H9 (cell line): ENCODE results near the gene CD2. TPM values are rescaled to one million over a fixed set of nuclear protein-coding genes. Genes with fewer than 3 reads are reported as not detected.

Experiments used
- DNase-seq: peaks from one replicate; pipeline ENCODE4 v3.0.0-alpha.2; 2017
- H2AFZ ChIP-seq: one replicate; pipeline ENCODE4 v1.6.1; 2013; ENCODE audit warnings: mild to moderate bottlenecking, low read length, control low read depth, moderate library complexity
- H2AK5ac ChIP-seq: 2 replicates; pipeline ENCODE4 v1.6.1; 2013; ENCODE audit warnings: low read length, control low read depth, mixed read lengths; ENCODE audit not compliant: insufficient read length
- H2BK120ac ChIP-seq: one replicate; pipeline ENCODE4 v1.6.1; 2013; ENCODE audit warnings: low read depth, mild to moderate bottlenecking, low read length, control low read depth, inconsistent platforms; ENCODE audit not compliant: poor library complexity, severe bottlenecking
- H2BK12ac ChIP-seq: 2 replicates; pipeline ENCODE4 v1.6.1; 2013; ENCODE audit warnings: low read length, control low read depth, mixed read lengths, low read depth; ENCODE audit not compliant: insufficient read length
- H2BK15ac ChIP-seq: 2 replicates; pipeline ENCODE4 v1.6.1; 2013; ENCODE audit warnings: low read depth, low read length, control low read depth
- H2BK20ac ChIP-seq: one replicate; pipeline ENCODE4 v1.6.1; 2013; ENCODE audit warnings: low read depth, mild to moderate bottlenecking, low read length, control low read depth, inconsistent platforms; ENCODE audit not compliant: poor library complexity, severe bottlenecking
- H2BK5ac ChIP-seq: 2 replicates; pipeline ENCODE4 v1.6.1; 2013; ENCODE audit warnings: low read length, control low read depth, mixed read lengths; ENCODE audit not compliant: insufficient read length
- H3K14ac ChIP-seq: 2 replicates; pipeline ENCODE4 v1.6.1; 2013; ENCODE audit warnings: low read length, control low read depth; ENCODE audit not compliant: insufficient read depth
- H3K18ac ChIP-seq: 2 replicates; pipeline ENCODE4 v1.6.1; 2013; ENCODE audit warnings: low read depth, mild to moderate bottlenecking, mixed read lengths, low read length, control low read depth; ENCODE audit not compliant: insufficient read length
- H3K23ac ChIP-seq: 2 replicates; pipeline ENCODE4 v1.6.1; 2013; ENCODE audit warnings: low read length, control low read depth, mixed read lengths, low read depth; ENCODE audit not compliant: insufficient read length
- H3K23me2 ChIP-seq: 2 replicates; pipeline ENCODE4 v1.6.1; 2013; ENCODE audit warnings: low read depth, mild to moderate bottlenecking, mixed read lengths, low read length, control low read depth; ENCODE audit not compliant: insufficient read length, poor library complexity, severe bottlenecking
- H3K27ac ChIP-seq: 2 replicates; pipeline ENCODE4 v1.5.1; 2013; ENCODE audit warnings: low read length, control low read depth, mixed read lengths, low read depth; ENCODE audit not compliant: insufficient read length
- H3K27me3 ChIP-seq: 2 replicates; pipeline ENCODE4 v1.6.1; 2013; ENCODE audit warnings: low read length, control low read depth, inconsistent platforms; ENCODE audit not compliant: insufficient read depth
- H3K4ac ChIP-seq: 2 replicates; pipeline ENCODE4 v1.6.1; 2013; ENCODE audit warnings: low read depth, mild to moderate bottlenecking, control low read depth, inconsistent platforms, low read length, moderate library complexity
- H3K4me1 ChIP-seq: 2 replicates; pipeline ENCODE4 v1.6.1; 2013; ENCODE audit warnings: low read length, control low read depth, inconsistent platforms; ENCODE audit not compliant: insufficient read depth
- H3K4me2 ChIP-seq: 2 replicates; pipeline ENCODE4 v1.6.1; 2013; ENCODE audit warnings: low read length, control low read depth, mixed read lengths; ENCODE audit not compliant: insufficient read length, insufficient read depth
- H3K56ac ChIP-seq: 2 replicates; pipeline ENCODE4 v1.6.1; 2013; ENCODE audit warnings: low read depth, mild to moderate bottlenecking, mixed read lengths, low read length, control low read depth; ENCODE audit not compliant: insufficient read length
- H3K79me1 ChIP-seq: 2 replicates; pipeline ENCODE4 v1.6.1; 2013; ENCODE audit warnings: low read depth, mild to moderate bottlenecking, moderate library complexity, low read length, control low read depth, inconsistent platforms; ENCODE audit not compliant: insufficient read depth, poor library complexity, severe bottlenecking
- H3K79me2 ChIP-seq: 2 replicates; pipeline ENCODE4 v1.6.1; 2013; ENCODE audit warnings: low read length, control low read depth, inconsistent platforms; ENCODE audit not compliant: insufficient read depth
- H3K9ac ChIP-seq: 2 replicates; pipeline ENCODE4 v1.6.1; 2013; ENCODE audit warnings: low read length, control low read depth, mixed read lengths; ENCODE audit not compliant: insufficient read length; ENCODE audit errors: extremely low read depth
- H3K9me3 ChIP-seq: one replicate; pipeline ENCODE4 v1.6.1; 2013; ENCODE audit warnings: low read depth, low read length, inconsistent platforms; ENCODE audit not compliant: control insufficient read depth
- H3T11ph ChIP-seq: one replicate; pipeline ENCODE4 v1.6.1; 2013; ENCODE audit warnings: mild to moderate bottlenecking, low read length, control low read depth, inconsistent platforms
- H4K20me1 ChIP-seq: one replicate; pipeline ENCODE4 v1.6.1; 2013; ENCODE audit not compliant: control insufficient read depth, insufficient read length, insufficient read depth
- H4K5ac ChIP-seq: 2 replicates; pipeline ENCODE4 v1.6.1; 2013; ENCODE audit warnings: low read depth, mild to moderate bottlenecking, mixed read lengths, low read length, control low read depth; ENCODE audit not compliant: insufficient read length
- H4K8ac ChIP-seq: replicated peaks from 2 replicates; pipeline ENCODE4 v1.6.1; 2013; ENCODE audit warnings: low read length, control low read depth, mixed read lengths, low read depth; ENCODE audit not compliant: insufficient read length
- H4K91ac ChIP-seq: 2 replicates; pipeline ENCODE4 v1.6.1; 2013; ENCODE audit warnings: low read depth, mild to moderate bottlenecking, moderate library complexity, mixed read lengths, low read length, control low read depth; ENCODE audit not compliant: insufficient read length
- H3K27ac Mint-ChIP-seq, 3 experiments: 2 replicates in 2 of 3; 3 replicates in 1 of 3; pipeline ENCODE4 v1.8.0; 2020 to 2021; ENCODE audit warnings: mixed read lengths in 3 of 3, mild to moderate bottlenecking in 1 of 3, moderate library complexity in 1 of 3
- H3K27me3 Mint-ChIP-seq: 2 replicates; pipeline ENCODE4 v1.8.0; 2021; ENCODE audit warnings: low read depth, mild to moderate bottlenecking, moderate library complexity, mixed read lengths
- H3K36me3 Mint-ChIP-seq, 3 experiments: 2 replicates in 2 of 3; 3 replicates in 1 of 3; pipeline ENCODE4 v1.8.0; 2020 to 2021; ENCODE audit warnings: low read depth in 3 of 3, mixed read lengths in 3 of 3; ENCODE audit not compliant: insufficient read depth in 1 of 3
- H3K4me1 Mint-ChIP-seq, 2 experiments: 2 replicates each; pipeline ENCODE4 v1.8.0; 2020; ENCODE audit warnings: mixed read lengths in 2 of 2
- H3K4me3 Mint-ChIP-seq, 2 experiments: 2 replicates in 1 of 2; 3 replicates in 1 of 2; pipeline ENCODE4 v1.8.0; 2020 to 2021; ENCODE audit warnings: mild to moderate bottlenecking in 2 of 2, mixed read lengths in 2 of 2, moderate library complexity in 1 of 2
- H3K9me3 Mint-ChIP-seq, 2 experiments: 2 replicates in 1 of 2; 3 replicates in 1 of 2; pipeline ENCODE4 v1.8.0; 2020; ENCODE audit warnings: mild to moderate bottlenecking in 2 of 2, mixed read lengths in 2 of 2, moderate library complexity in 1 of 2
- WGBS: extraction: QIAGEN DNeasy Blood & Tissue Kit; methylation state at CpG from one replicate; pipeline ENCODE4 v1.1.7; 2013; ENCODE audit warnings: missing lambda C conversion rate, low lambda C conversion rate, mixed read lengths; ENCODE audit not compliant: insufficient read length; ENCODE audit errors: extremely low coverage; 5-methylcytosine and 5-hydroxymethylcytosine counted together
- total RNA-seq: library from RNA; stranded (reverse); gene quantifications from 2 replicates; pipeline ENCODE4 v1.2.1, GENCODE V29; 2021
- TF ChIP-seq, protein P1 (sequence below): fragments of 200-600 bp; sonication (generic); conservative IDR thresholded peaks from 3 replicates; pipeline ENCODE4 v1.8.0; 2021; ENCODE audit warnings: antibody characterized with exemption, mild to moderate bottlenecking

Gene CD2
- total RNA-seq, 1 experiment from 2014 or later: not detected

DNA sequence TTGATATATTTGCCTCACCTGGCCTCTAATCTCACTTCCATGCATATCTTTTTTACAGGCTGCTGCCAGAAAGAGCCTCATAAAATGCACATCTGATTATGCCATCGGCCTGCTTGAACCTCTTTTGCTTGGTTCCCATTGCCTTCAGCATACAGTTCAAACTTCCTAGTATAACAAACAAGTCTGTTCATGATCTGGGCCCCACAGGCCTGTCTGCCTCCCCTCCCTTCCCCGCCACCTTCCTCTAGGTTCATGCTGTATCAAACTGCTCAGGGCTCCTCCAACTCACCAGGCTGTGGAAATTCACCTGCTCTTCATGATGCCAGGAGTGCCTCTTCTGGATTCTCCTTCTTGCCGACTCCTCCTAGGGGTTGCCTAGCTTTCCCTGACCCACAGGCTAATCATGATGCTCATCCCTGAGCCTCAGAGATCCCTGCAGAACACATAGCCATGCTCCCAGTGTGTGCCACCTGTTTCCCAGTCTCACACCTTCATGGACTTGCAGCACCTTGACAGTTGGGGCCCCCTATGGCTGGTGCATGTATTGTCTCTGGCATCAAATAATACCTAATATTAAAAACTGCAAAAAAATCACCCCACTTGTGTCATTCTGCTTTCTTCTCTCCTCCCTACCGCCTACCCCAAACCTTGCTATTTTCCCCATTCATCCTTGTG, 33.7 kb upstream of the CD2 start:
- DNase-seq: no peak
- peaks cover 5 to 18% of the 10 kb centered on the region in 2 experiments; a peak in 4 of 5 replicates for H3K9me3 Mint-ChIP-seq
- Histone ChIP-seq H3K18ac (no peak overlapping the region), H3K79me2 (no peaks in the 10 kb centered on the region), H2BK120ac (no peak overlapping the region), H2AK5ac (no peak overlapping the region), H3K27me3 (no peaks in the 10 kb centered on the region), H3K14ac (no peak overlapping the region), H4K8ac (no peak overlapping the region), H2BK12ac (no peak overlapping the region), H3K9me3 (no peaks in the 10 kb centered on the region), H3K23me2 (no peaks in the 10 kb centered on the region), H3K27ac (no peak overlapping the region), H3K56ac (no peak overlapping the region), H3K4ac (no peak overlapping the region), H4K20me1 (no peaks in the 10 kb centered on the region), H3T11ph (no peak overlapping the region), H4K91ac (no peak overlapping the region), H3K79me1 (no peaks in the 10 kb centered on the region), H3K4me1 (no peaks in the 10 kb centered on the region; the same call in 1 of the 2 replicates), H2BK20ac (no peak overlapping the region), H3K4me2 (no peak overlapping the region), H2BK5ac (no peak overlapping the region), H2BK15ac (no peak overlapping the region), H3K23ac (no peak overlapping the region), H3K9ac (no peak overlapping the region), H4K5ac (no peak overlapping the region), H2AFZ (no peak overlapping the region)
- H3K36me3 Mint-ChIP-seq: peaks cover 0 to 4% (median 4%) of the 10 kb centered on the region in 3 experiments; a peak in 2 of 7 replicates
- no peak overlapping the region; a peak in 2 of 7 replicates for H3K27ac Mint-ChIP-seq
- no peaks in the 10 kb centered on the region for H3K27me3 Mint-ChIP-seq
- TF ChIP-seq, protein P1, sequence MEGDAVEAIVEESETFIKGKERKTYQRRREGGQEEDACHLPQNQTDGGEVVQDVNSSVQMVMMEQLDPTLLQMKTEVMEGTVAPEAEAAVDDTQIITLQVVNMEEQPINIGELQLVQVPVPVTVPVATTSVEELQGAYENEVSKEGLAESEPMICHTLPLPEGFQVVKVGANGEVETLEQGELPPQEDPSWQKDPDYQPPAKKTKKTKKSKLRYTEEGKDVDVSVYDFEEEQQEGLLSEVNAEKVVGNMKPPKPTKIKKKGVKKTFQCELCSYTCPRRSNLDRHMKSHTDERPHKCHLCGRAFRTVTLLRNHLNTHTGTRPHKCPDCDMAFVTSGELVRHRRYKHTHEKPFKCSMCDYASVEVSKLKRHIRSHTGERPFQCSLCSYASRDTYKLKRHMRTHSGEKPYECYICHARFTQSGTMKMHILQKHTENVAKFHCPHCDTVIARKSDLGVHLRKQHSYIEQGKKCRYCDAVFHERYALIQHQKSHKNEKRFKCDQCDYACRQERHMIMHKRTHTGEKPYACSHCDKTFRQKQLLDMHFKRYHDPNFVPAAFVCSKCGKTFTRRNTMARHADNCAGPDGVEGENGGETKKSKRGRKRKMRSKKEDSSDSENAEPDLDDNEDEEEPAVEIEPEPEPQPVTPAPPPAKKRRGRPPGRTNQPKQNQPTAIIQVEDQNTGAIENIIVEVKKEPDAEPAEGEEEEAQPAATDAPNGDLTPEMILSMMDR: no peak
- no peaks in the 10 kb centered on the region for H3K4me1 Mint-ChIP-seq
- WGBS: no CpG with 5 or more reads among the region's 4 CpGs
- H3K4me3 Mint-ChIP-seq: no peak overlapping the region; a peak in 1 of 5 replicates
